ENCODE data around the gene CETP.

CETP gene

DNA sequence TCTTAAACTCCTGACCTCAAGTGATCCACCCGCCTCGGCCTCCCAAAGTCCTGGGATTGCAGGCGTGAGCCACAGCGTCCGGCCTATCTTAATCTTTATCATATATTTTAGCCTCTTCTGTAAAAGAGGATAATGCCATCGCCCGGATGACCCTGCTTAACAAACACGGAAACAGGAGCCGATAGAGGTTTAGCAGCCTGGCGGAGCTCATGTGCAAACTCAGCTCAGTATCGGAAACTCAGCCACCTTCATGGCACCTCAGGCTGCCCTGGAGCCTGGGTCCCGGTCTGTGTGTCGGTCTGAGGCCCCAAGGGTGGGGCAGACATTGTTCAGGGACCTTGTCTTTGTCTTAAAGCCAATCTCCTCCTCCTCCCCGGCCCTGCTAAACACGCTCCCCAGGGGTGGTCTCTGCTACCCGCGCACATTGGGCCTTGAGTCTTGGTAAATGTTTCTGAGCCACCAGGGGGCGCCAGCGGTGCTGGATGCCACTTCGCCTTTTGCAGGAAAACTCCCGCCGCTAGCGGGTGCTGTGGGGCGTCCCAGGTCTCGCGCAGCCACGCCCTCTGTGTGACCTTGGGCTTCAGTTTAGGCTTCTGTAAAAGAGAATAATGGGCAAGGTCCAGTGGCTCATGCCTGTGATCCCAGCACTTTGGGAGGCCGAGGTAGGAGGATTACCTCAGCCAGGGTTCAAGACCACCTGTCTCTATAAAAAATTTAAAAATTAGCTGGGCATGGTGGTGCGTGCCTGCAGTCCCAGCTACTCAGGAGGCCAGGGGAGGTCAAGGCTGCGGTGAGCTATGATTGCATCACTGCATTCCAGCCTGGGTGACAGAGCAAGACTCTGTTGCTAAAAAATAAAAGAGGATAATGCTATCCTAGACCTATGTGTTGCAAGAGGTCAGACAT lies 2.7 kb downstream of the CETP start:
- no peak for TF ChIP-seq TAF1 (IDR thresholded peaks at IDR 0.05; ENCODE audit: borderline replicate concordance, insufficient read depth, low read length)
- TF ChIP-seq POLR2AphosphoS5 (IDR thresholded peaks at IDR 0.05; ENCODE audit: low read depth, low read length) = no peak
- TF ChIP-seq, protein P1, sequence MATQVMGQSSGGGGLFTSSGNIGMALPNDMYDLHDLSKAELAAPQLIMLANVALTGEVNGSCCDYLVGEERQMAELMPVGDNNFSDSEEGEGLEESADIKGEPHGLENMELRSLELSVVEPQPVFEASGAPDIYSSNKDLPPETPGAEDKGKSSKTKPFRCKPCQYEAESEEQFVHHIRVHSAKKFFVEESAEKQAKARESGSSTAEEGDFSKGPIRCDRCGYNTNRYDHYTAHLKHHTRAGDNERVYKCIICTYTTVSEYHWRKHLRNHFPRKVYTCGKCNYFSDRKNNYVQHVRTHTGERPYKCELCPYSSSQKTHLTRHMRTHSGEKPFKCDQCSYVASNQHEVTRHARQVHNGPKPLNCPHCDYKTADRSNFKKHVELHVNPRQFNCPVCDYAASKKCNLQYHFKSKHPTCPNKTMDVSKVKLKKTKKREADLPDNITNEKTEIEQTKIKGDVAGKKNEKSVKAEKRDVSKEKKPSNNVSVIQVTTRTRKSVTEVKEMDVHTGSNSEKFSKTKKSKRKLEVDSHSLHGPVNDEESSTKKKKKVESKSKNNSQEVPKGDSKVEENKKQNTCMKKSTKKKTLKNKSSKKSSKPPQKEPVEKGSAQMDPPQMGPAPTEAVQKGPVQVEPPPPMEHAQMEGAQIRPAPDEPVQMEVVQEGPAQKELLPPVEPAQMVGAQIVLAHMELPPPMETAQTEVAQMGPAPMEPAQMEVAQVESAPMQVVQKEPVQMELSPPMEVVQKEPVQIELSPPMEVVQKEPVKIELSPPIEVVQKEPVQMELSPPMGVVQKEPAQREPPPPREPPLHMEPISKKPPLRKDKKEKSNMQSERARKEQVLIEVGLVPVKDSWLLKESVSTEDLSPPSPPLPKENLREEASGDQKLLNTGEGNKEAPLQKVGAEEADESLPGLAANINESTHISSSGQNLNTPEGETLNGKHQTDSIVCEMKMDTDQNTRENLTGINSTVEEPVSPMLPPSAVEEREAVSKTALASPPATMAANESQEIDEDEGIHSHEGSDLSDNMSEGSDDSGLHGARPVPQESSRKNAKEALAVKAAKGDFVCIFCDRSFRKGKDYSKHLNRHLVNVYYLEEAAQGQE (IDR thresholded peaks at IDR 0.05; ENCODE audit: insufficient read depth in 1 of 2, low read depth in 2 of 2, low read length in 2 of 2) = no peak
- TF ChIP-seq SIN3A (IDR thresholded peaks at IDR 0.05; ENCODE audit: borderline replicate concordance, insufficient read depth, low read length) = no peak
- TF ChIP-seq FOXP2 (optimal IDR thresholded peaks at IDR 0.05; ENCODE audit: borderline replicate concordance, extremely low read depth, extremely low read length, insufficient read depth) = no peak

DNA sequence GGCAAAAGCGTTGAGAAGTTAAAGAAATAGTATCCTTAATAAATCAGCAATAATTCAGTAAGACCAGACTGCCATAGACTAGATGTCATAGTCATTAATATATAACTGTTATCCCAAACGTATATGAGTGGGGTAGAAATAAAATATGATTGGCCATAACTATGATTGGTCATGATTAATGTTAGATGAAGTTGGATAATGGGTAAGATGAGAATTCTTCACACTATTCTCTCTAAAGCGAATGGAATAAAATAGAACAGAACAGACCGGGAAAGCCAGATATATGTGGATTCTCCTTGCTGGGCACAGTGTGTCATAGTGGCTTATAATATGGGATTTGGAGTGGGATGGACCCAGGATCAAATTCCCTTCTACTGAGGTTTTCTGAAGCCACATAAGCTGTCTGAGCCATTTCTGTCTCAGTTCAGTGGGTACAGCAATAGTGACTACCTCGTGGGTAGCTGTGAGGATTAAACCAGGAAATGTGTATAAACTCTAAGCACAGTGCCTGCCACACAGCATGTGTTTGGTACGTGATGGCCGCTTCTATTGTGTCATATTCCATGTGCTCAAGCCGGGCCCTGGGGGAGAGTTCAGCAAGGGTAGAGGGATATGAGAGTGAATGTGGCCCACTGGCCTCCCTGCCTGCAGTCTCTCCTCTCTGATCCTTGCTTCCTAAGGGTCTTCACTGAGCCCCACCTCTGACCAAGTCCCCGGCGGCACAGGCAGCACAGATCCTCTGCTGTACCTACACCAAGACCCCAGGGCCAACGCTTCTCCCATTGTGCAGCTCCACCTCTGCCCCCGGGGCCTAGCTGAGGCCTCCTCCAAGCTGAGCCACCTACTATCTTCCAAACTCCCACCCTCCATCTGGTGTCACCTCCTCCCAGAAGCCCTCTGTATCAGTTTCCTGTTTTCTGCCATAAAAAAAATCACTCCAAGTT lies 3.7 kb downstream of the CETP start:
- TF ChIP-seq FOXP2 (optimal IDR thresholded peaks at IDR 0.05; ENCODE audit: borderline replicate concordance, extremely low read depth, extremely low read length, insufficient read depth) (no peak), SIN3A (IDR thresholded peaks at IDR 0.05; ENCODE audit: borderline replicate concordance, insufficient read depth, low read length) (no peak), POLR2AphosphoS5 (IDR thresholded peaks at IDR 0.05; ENCODE audit: low read depth, low read length) (no peak), TAF1 (IDR thresholded peaks at IDR 0.05; ENCODE audit: borderline replicate concordance, insufficient read depth, low read length) (no peak)
- TF ChIP-seq, protein P1 (IDR thresholded peaks at IDR 0.05; ENCODE audit: insufficient read depth in 1 of 2, low read depth in 2 of 2, low read length in 2 of 2) = no peak

DNA sequence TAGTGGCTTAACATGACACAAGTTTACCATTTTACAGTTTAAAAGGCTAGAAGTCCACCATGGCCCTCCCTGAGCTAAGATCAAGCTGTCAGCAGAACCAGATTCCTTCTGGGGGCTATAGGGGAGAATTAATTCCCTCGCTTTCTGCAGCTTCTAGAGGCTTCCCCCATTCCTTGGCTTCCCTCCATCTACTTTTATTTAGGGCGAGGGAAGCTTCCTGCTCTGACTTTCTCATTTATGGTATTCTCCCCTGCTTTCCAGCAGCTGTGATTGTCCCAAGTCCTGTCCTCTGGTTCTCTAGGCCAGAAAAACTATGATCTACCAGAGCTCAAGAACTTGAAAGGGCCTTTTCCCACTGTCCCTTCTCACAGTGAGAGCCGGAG lies 4.3 kb downstream of the CETP start:
- TF ChIP-seq FOXP2 (optimal IDR thresholded peaks at IDR 0.05; ENCODE audit: borderline replicate concordance, extremely low read depth, extremely low read length, insufficient read depth) (no peak), TAF1 (IDR thresholded peaks at IDR 0.05; ENCODE audit: borderline replicate concordance, insufficient read depth, low read length) (no peak), POLR2AphosphoS5 (IDR thresholded peaks at IDR 0.05; ENCODE audit: low read depth, low read length) (no peak), SIN3A (IDR thresholded peaks at IDR 0.05; ENCODE audit: borderline replicate concordance, insufficient read depth, low read length) (no peak)
- TF ChIP-seq, protein P1 (IDR thresholded peaks at IDR 0.05; ENCODE audit: insufficient read depth in 1 of 2, low read depth in 2 of 2, low read length in 2 of 2) = no peak

DNA sequence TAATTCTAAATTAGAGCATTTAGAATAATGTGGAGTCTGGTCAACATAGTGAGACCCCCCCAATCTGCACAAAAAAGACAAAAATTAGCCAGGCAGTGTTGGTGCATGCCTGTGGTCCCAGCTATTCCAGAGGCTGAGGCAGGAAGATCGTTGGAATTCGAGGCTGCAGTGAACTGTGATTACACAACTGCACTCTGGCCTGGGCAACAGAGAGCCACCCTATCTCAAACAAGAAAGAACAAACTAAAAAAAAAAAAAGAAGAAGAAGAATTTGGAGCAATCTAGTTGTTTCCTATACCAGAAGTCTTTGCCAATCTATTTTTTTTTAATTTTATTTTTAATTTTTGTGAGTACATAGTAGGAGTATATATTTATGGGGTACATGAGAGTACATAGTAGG lies 6.0 kb downstream of the CETP start:
- TF ChIP-seq SIN3A (IDR thresholded peaks at IDR 0.05; ENCODE audit: borderline replicate concordance, insufficient read depth, low read length) (no peak), FOXP2 (optimal IDR thresholded peaks at IDR 0.05; ENCODE audit: borderline replicate concordance, extremely low read depth, extremely low read length, insufficient read depth) (no peak), TAF1 (IDR thresholded peaks at IDR 0.05; ENCODE audit: borderline replicate concordance, insufficient read depth, low read length) (no peak), POLR2AphosphoS5 (IDR thresholded peaks at IDR 0.05; ENCODE audit: low read depth, low read length) (no peak)
- TF ChIP-seq, protein P1 (IDR thresholded peaks at IDR 0.05; ENCODE audit: insufficient read depth in 1 of 2, low read depth in 2 of 2, low read length in 2 of 2) = no peak

Measured in PFSK-1 (cell line).